Activated CD4-positive, CD25-positive, alpha-beta regulatory T cell treated with anti-CD3 and anti-CD28 coated beads, Interleukin-2, amount 50 U/mL, for 16 hours (primary cell): ENCODE measurements around the gene BTBD2.

Experiments
- DNase-seq: peaks from one replicate; pipeline ENCODE4 v3.0.0-alpha.2; 2020; ENCODE audit warnings: low read depth, low spot score

The BTBD2 gene

GRCh38 chr19:1986357-1987162, 29.0 kb downstream of the BTBD2 start:
- DNase-seq = no peak

- DNase-seq = no peak
These were observed 29.7 kb downstream of the BTBD2 start for GRCh38 chr19:1985588-1986356.

GRCh38 chr19:1984357-1984756, 31.2 kb downstream of the BTBD2 start:
- no peak for DNase-seq

GRCh38 chr19:1981253-1981652, 34.3 kb downstream of the BTBD2 start:
- DNase-seq = no peak

GRCh38 chr19:1980809-1981181, 34.7 kb downstream of the BTBD2 start:
- no peak for DNase-seq

- no peak for DNase-seq
These were observed 35.3 kb downstream of the BTBD2 start for GRCh38 chr19:1980091-1980808.

- no peak for DNase-seq
These were observed 35.9 kb downstream of the BTBD2 start for GRCh38 chr19:1979642-1980041.

GRCh38 chr19:1979017-1979416, 36.5 kb downstream of the BTBD2 start:
- no peak for DNase-seq

GRCh38 chr19:1978346-1978894, 37.1 kb downstream of the BTBD2 start:
- DNase-seq = no peak

- DNase-seq = no peak
These were observed 38.4 kb downstream of the BTBD2 start for GRCh38 chr19:1977120-1977519.

GRCh38 chr19:1975162-1975480, 40.4 kb downstream of the BTBD2 start:
- DNase-seq = no peak

- no peak for DNase-seq
These were observed 40.9 kb downstream of the BTBD2 start for GRCh38 chr19:1974381-1975161.

- no peak for DNase-seq
These were observed 44.6 kb downstream of the BTBD2 start for GRCh38 chr19:1970806-1971502.

- no peak for DNase-seq
These were observed 45.3 kb downstream of the BTBD2 start for GRCh38 chr19:1970003-1970805.

GRCh38 chr19:1969176-1970002, 46.1 kb downstream of the BTBD2 start:
- DNase-seq = no peak

GRCh38 chr19:1968279-1969175, 47.0 kb downstream of the BTBD2 start:
- DNase-seq = no peak

GRCh38 chr19:1967087-1967608, 48.4 kb downstream of the BTBD2 start:
- no peak for DNase-seq

GRCh38 chr19:1962674-1963073, 52.8 kb downstream of the BTBD2 start:
- no peak for DNase-seq
